NCI-H2107 treated with DMSO at 0.1 percent for 48 hours (cell line): Measurements from ENCODE around the gene CWF19L2.
"Not testable (repeated sequence)": the region's sequence is repeated elsewhere in the genome, so short reads cannot be mapped to it uniquely, and the experiment has no call there.

Source experiments
- DNase-seq: peaks from one replicate; lab custom pipeline; 2025; ENCODE audit not compliant: unreplicated experiment; lab: John Stamatoyannopoulos, UW

The CWF19L2 gene

DNA sequence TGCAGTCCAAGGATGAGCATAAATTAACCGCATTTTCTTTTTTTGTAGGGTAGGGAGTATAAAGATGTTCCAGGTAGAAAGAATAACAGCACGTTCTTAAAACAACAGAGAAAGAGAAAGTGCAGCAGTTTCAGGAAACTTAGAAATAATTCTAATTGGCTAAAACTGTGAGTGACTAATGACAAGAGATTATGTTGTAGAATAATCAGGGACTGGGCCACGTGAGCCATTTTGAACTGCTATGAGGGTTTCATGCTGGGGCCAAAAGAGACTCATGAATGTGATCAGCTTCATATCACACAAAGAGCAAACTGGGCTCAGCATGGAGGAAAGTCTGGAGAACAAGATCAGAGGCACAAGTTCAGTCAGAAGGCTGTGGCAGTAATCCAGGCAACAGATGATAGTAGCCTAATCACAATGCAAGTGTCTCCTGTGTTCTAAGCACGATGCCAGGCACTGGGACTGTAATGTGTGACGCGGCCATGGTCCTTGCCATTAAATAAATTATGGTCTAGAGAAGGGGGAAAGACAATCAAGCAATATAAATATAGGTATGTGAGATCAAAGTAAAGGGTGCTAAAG is 17.9 kb downstream of the CWF19L2 start:
- DNase-seq: no peak

DNA sequence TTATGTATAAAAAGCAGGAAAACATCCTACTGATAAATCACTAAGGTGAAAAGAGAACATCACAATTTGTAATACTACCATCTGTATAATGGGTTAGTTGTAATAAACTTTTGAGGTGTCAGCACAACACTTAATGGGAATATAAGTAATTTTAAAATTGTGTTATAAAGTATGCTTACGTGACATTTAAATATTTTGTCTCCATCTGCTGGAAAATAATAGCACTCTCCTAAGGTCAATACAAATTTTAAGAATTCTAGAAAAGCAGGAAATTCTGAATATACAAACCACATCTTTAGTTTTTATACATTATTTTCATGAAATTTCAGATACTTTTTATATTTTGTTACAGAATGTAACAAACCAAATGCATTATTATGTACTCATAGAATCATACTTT is 19.5 kb downstream of the CWF19L2 start:
- DNase-seq: no peak

DNA sequence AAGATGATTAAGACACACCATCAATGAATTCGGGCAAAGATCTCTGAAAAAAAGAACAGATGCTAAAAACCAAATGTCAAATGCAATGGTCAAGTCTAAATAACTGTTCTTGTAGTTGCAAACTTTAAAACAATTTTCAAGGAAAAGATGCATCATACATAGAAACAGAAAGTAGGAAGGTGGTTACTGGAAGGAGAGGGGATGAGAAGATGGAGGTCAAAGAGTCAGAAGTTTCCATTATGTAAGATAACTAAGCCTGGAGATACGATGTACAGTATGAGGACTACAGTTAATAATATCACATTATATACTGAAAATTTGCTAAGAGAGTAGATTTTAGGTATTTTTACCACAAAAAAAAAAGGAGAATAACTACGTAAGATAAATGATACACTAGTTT is 27.1 kb downstream of the CWF19L2 start:
- no peak for DNase-seq

DNA sequence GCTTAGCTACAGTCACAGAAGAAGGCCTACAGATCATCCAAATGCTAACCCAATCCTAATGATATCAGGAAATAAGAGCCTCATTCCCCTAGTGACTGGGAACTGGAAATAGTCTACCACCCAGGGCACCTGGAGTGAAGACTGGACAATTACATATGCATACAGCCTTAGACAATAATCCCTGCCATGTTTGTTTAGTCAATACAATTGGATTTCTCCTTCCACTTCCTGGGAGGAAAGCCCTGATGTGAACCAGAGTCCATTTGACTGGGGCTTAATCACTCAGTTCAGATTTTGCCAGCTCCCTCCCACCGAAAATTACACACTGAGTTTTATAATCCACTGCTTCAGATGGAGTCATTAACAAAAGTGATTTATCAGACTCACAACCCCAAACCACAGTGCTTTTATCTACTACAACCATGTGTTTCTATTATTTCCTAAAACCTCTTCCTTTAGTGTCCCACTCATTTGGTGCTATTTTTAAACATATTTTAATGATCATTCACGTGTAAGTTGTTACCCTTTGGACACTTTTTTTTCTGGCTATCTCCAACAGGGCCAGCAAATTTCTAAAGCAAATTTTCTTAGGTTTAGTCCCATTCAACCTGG is 29.9 kb downstream of the CWF19L2 start:
- DNase-seq: no peak

DNA sequence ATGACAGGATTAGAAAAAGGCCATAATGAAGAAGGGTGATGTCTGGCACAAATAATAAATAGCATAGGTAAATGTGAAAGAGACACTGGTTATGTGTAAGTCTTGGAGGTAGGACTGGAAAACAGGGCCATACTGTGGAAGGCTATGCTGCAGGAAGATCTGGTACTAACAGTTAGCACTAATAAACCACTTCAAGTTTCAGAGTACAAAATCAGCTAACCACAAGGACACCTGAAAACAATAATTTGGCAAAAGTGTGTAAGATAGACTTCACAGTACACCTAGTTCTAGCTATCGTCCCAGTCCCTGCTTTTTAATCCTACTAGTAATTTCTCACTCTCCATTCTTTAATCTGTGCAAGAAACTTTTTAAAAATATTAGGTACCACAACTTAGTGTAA is 44.3 kb downstream of the CWF19L2 start:
- no peak for DNase-seq

DNA sequence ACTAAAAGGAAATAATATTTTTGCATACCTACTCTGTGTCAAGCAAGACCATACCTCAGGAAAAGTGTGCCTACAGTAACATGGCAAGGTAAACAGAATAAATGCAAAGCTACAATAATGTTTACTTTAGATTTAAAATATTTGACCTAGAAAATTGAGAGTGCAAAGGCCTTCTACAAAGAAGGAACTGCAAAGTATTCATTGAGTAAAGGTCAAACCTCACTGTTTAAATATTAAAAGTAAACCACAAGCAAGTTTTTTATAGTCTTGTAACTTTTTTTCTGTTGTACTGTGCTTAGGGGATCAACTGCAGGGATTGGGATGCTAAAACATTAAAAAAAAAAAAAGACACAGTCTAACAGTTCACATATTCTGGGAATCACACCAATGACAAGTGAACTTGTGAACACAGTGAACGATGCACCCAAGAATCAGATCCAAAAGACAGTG is 48.8 kb downstream of the CWF19L2 start:
- DNase-seq: no peak

DNA sequence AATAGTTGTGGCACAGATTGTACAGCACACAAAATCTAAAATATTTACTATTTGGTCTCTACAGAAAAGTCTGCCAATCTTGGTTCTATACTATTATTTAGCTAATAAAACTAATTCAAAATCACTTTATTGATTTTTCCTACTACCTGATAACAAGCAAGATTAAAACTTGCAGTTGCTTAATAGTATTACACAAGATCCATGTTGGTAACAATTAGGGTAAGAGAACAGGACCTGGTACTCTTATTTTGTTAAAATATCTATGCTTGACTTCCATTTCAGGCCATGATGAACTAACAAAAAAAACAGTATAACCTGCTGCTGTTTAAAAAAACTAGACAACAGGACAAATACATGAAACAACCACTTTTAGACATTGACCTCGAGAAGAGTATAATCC is 52.4 kb downstream of the CWF19L2 start:
- DNase-seq: no peak

DNA sequence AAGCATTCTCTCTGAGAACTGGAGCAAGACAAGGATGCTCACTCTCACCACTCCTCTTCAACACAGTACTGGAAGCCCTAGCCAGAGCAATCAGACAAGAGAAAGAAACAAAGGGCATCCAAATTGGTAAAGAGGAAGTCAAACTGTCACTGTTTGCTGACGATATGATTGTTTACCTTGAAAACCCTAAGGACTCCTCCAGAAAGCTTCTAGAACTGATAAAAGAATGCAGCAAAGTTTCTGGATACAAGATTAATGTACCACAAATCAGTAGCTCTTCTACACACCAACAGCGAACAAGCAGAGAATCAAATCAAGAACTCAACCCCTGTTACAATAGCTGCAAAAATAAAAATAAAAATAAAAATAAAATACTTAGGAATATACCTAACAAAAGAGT is 56.5 kb downstream of the CWF19L2 start:
- DNase-seq: not testable (repeated sequence)

DNA sequence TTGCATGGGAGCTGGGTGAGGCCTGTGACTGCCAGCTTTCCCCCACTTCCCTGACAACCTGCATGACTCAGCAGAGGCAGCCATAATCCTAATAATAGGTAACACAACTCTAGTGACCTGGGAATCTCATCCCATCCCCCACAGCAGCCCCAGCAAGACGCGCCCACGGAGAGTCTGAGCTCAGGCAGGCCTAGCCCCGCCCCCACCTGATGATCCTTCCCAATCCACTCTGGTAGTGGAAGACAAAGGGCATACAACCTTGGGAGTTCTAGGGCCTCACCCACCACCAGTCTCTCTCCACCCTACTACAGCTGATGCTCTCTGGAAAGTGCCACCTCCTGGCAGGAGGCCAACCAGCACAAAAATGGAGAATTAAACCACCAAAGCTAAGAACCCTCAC is 60.3 kb downstream of the CWF19L2 start:
- DNase-seq: no peak

DNA sequence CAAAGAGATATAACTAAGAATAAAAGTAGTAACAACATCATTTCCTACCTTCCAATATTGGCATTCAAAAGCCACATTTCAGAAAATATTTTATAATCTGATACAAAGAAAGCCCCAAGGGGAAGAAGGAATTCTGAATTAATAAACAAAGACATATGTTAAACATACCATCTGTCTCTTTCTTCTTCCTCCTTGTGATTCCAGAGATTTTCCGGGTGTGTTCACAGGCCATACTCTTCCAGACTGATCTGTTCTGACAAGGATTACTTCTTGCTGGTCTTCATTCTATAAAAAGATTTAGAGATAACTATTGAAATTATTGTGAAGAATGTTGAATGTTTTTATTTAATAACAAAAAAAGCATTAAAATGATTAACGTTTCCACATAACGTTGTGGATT is 65.0 kb downstream of the CWF19L2 start:
- no peak for DNase-seq

DNA sequence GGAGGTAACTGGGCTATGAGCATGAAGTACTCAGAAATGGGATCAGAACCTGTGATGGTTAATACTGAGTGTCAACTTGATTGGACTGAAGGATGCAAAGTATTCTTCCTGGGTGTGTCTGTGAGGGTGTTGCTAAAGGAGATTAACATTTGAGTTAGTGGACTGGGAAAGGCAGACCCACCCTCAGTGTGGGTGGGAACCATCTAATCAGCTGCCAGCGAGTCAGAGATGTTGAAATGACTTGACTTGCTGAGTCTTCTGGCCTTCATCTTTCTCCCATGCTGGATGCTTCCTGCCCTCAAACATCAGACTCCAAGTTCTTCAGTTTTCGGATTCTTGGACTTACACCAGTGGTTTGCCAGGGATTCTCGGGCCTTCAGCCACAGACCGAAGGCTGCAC is 66.9 kb downstream of the CWF19L2 start:
- DNase-seq: not testable (repeated sequence)

DNA sequence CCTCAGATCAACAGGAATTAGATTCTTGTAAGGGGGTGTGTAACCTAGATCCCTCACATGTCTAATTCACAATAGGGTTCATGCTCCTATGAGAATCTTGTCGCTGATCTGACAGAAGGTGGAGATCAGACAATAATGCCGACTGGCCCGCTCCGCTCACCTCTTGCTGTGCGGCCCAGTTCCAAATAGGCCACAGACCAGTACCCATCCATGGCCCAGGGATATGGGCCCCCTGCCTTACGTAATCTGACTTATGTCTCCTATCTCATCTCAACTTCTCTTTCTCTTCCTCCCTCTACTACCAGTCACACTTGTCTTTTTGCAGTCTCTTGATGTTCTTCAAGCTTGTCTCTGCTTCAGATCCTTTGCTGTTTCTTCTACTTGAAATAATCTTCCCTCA is 70.0 kb downstream of the CWF19L2 start:
- DNase-seq: no peak

DNA sequence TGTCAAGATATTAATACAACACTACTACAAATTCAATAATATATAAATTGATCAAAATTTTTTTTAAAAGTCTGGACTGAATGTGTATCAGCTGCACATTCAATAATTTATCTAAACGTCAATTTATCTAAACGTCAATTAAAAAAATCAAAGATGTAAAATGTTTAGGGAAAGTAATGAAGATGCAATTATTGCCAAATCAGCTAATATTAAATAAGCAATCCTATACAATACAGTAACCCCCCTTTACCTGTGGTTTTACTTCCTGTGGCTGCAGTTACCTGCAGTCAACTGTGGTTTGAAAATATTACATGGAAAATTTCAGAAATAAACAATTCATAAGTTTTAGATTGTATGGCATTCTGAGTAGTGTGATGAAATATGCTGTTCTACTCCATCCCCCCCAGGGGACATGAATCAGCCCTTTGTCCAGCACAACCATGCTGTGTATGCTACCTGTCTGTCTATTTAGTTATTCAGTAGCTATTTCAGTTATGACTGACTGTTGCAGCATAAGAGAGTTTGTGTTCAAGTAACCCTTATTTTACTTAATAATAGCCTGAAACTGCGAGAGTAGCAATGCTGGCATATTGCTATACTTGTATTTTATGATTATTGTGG is 72.2 kb downstream of the CWF19L2 start:
- no peak for DNase-seq

DNA sequence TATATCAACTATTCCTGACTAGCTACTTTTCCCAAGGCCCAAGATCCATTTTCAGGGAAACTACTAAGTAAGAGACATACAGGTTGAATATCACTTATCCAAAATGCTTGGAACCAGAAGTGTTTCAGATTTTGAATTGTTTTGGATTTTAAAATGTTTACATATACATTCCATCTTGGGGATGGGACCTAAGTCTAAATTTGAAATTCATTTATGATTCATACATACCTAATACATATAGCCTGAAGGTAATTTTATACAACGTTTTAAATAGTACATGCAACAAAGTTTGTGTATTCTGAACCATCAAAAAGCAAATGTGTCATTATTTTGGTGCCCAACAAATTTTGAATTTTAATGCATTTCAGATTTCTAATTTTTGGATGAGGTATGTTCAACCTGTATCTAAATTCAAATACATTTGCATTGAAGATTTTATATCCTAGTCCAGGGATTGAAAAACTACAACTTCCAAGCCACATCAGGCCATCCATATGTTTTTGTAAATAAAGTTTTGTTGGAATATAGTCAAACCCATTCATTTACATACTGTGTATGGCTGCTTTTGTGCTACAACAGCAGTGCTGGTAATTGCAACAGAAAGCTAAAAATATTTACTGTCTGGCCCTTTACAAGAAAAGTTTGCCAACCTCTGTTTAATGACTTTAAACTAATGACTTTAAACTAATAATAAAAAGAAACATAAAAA is 73.3 kb downstream of the CWF19L2 start:
- DNase-seq: no peak

DNA sequence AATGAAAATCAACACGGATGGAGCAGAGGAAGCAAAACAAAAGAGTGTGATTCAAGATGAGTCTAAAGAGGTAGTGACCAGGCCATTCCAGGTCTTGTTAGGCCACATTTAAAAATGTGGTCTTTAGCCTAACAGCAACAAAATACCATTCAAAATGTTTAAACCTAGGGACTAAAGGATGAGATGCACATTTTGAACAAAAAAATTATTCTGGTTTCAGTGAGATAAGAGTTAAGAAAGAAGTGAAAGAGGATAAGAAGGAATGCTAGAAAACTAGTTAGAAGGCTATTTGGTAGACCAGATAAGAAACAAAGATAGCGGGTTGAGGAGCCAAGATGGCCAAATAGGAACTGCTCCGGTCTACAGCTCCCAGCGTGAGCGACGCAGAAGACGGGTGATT is 85.2 kb downstream of the CWF19L2 start:
- DNase-seq: no peak

DNA sequence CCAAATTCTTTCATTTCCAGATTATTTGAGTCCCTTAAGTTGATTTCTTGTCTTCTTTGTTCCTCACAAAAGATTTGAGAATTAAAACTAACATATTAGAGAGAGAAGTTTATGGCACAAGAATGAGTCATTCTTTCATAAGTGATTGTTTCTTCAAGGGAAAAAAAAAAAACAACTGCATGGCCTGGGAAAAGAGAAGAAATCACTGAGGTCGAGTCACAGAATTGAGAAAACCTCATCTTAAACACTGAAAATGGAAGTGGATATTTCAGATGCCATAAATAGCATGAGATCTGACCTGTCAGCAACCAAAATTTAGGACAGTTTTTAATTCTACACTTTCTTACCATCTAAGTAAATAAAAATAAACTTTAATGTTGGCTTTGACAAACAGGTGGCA is 87.2 kb downstream of the CWF19L2 start:
- no peak for DNase-seq

DNA sequence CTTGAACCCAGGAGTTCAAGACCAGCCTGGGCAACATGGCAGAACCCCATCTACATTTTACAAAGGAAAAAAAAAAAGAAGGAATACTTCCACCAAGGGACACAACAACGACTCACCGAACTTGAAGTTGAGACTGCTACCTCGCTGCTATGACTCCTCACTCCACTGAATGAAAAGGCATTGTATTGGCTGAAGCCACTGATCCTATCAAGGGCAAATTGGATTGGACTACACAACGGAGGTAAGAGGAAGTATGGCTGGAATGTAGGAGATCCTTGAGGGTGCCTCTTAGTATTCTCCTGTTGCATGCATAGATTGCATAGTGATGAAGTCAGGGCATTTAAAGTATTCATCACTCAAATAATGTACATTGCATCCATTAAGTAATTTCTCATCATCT is 97.9 kb downstream of the CWF19L2 start:
- no peak for DNase-seq

DNA sequence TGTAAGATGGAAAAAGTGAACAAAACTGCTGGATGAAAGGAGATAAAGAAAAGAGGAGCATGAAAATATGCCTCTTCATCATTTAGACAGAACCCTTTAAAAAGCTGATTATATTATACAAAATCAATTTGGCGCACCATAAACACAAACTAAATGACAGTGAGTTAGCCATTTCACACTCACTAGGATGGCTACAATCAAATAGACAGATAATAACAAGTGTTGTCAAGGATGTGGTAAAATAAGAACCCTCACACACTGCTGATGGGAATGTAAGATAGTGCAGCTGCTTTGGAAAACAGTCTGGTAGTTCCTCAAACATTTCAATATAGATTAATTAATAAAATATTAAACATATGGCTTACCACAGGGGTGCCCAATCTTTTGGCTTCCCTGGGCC is 99.7 kb downstream of the CWF19L2 start:
- DNase-seq: no peak

DNA sequence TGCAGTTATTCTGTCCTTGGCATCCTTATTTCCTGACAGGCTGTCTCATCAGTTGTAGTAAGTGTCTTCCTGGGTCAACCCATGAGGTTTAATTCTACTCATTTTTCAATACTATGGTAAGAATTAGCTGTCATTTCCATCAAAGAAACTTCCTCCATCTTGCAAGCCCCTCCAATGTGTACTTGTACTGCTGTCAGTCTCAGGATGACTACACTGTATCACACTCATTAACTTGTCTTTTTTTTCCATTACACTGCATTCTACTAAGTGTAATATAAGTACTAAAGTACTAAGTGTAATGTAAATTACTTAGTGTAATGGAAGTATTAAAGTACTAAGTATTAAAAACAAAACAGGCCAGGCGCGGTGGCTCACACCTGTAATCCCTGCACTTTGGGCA is 102.8 kb downstream of the CWF19L2 start:
- DNase-seq: no peak

DNA sequence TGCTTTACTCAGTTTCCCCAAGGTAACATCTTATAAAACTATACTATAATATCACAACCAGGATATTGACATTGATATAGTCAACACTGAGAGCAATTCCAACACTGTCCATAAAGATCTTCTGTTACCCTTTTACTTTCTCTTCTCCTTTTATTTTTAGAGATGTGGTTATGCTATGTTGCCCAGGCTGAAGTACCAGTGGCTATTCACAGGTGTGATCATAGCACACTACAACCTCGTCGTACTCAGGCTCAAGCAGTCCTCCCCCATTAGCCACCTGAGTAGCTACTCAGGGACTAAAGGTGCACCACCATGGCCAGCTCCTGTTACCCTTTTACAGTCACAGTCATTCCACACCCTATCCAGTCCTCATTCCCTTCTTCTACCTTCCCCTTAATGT is 119.7 kb downstream of the CWF19L2 start:
- DNase-seq: no peak

DNA sequence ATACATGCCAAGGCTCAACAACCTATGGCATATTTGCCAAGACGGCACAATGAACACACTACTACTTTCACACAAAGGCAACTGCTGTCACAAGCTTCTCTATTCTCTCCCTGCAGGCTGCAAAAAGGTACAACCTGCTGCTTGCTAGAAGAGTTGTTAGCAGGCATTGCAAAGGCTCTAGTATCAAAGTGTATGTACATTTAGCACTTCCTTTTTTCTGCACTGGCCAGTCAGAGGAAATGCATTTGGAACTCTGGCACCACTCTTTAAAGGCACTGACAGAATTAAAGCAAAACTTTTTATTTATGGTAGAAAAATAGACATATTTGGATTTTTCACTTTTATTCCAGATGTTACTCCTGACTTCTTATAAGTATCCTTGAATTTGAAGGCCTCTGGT is 125.9 kb downstream of the CWF19L2 start:
- DNase-seq: no peak

DNA sequence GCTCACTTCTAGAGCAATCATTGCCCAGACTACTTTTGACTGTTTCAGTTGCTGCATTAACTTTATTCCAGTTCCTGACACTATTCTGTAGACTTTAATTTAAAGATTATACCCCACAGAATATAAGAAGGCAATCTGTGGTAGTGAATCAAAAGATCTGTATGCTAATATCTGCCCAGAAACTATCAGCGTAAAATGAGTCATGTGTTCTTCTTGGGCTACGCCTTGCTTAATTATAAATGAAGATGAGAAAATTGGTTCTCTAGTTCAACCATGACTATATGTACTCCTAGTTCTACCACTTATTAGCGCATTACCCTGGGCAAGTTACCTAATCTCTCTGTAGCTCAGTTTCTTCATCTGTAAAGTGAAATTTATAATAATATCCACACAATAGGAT is 128.5 kb downstream of the CWF19L2 start:
- DNase-seq: no peak
